ENCODE data around the gene MYH7.
"Not testable (repeated sequence)": the region's sequence is repeated elsewhere in the genome, so short reads cannot be mapped to it uniquely, and the experiment has no call there.

The MYH7 gene

GRCh38 chr14:23430016-23430722, 5.3 kb downstream of the MYH7 start:
- no peak for DNase-seq (ENCODE audit: low read depth in 2 of 2)

GRCh38 chr14:23428686-23429495, 6.6 kb downstream of the MYH7 start:
- no peak for DNase-seq (ENCODE audit: low read depth in 2 of 2)

- DNase-seq (ENCODE audit: low read depth in 2 of 2): not testable (repeated sequence)
Measured at GRCh38 chr14:23425798-23426197, 9.7 kb downstream of the MYH7 start.

GRCh38 chr14:23425169-23425568, 10.3 kb downstream of the MYH7 start:
- DNase-seq (ENCODE audit: low read depth in 2 of 2): no peak

- DNase-seq (ENCODE audit: low read depth in 2 of 2): no peak
Measured at GRCh38 chr14:23423657-23424056, 11.8 kb downstream of the MYH7 start.

- DNase-seq (ENCODE audit: low read depth in 2 of 2): no peak
Measured at GRCh38 chr14:23421594-23421993, 13.9 kb downstream of the MYH7 start.

- not testable (repeated sequence) for DNase-seq (ENCODE audit: low read depth in 2 of 2)
Measured at GRCh38 chr14:23419646-23420045, 15.8 kb downstream of the MYH7 start.

GRCh38 chr14:23418021-23418420, 17.4 kb downstream of the MYH7 start:
- no peak for DNase-seq (ENCODE audit: low read depth in 2 of 2)

- DNase-seq (ENCODE audit: low read depth in 2 of 2): not testable (repeated sequence)
Measured at GRCh38 chr14:23417269-23417668, 18.2 kb downstream of the MYH7 start.

- no peak for DNase-seq (ENCODE audit: low read depth in 2 of 2)
Measured at GRCh38 chr14:23416801-23417200, 18.7 kb downstream of the MYH7 start.

- DNase-seq (ENCODE audit: low read depth in 2 of 2): no peak
Measured at GRCh38 chr14:23415821-23416778, 19.4 kb downstream of the MYH7 start.

- no peak for DNase-seq (ENCODE audit: low read depth in 2 of 2)
Measured at GRCh38 chr14:23414906-23415820, 20.3 kb downstream of the MYH7 start.

GRCh38 chr14:23414254-23414653, 21.2 kb downstream of the MYH7 start:
- no peak for DNase-seq (ENCODE audit: low read depth in 2 of 2)

- no peak for DNase-seq (ENCODE audit: low read depth in 2 of 2)
Measured at GRCh38 chr14:23413681-23414080, 21.8 kb downstream of the MYH7 start.

GRCh38 chr14:23411563-23412525, 23.6 kb downstream of the MYH7 start:
- DNase-seq (ENCODE audit: low read depth in 2 of 2): no peak

GRCh38 chr14:23409966-23410635, 25.4 kb downstream of the MYH7 start:
- DNase-seq (ENCODE audit: low read depth in 2 of 2): no peak

- no peak for DNase-seq (ENCODE audit: low read depth in 2 of 2)
Measured at GRCh38 chr14:23409475-23409874, 26.0 kb downstream of the MYH7 start.

- no peak for DNase-seq (ENCODE audit: low read depth in 2 of 2)
Measured at GRCh38 chr14:23408307-23408630, 27.2 kb downstream of the MYH7 start.

Measured in stimulated activated CD8-positive, alpha-beta memory T cell treated with anti-CD3 and anti-CD28 coated beads, Interleukin-2, amount 100 ng/mL, for 48 hours (primary cell).